Stomach (tissue), 9 donors: ENCODE data around the gene TBC1D30. TPM values are rescaled to one million over a fixed set of nuclear protein-coding genes. Genes with fewer than 3 reads are reported as not detected.

Source experiments
- DNase-seq, 2 donors: peaks; one replicate each; pipeline versions ENCODE4 v3.0.0 to v3.0.0-alpha.2; 2013 to 2019
- H3K27ac ChIP-seq, 5 donors: fragments of 200-600 bp in 4 of 5; sonication (generic) in 4 of 5; one replicate each; pipeline ENCODE4 v1.5.1; 2013 to 2019; ENCODE audit warnings: mild to moderate bottlenecking in 1 of 5, moderate library complexity in 1 of 5
- H3K27me3 ChIP-seq, 3 donors: fragments of 200-600 bp; sonication (generic); one replicate each; pipeline ENCODE4 v1.5.1; 2017 to 2019; ENCODE audit warnings: mixed run types in 1 of 3
- H3K36me3 ChIP-seq, 4 donors: fragments of 200-600 bp; sonication (generic); 1 replicate in 3 of 4; 2 replicates in 1 of 4; pipeline ENCODE4 v1.5.1; 2016 to 2019
- H3K4me1 ChIP-seq, 4 donors: fragments of 200-600 bp; sonication (generic); one replicate each; pipeline ENCODE4 v1.5.1; 2016 to 2019
- H3K4me3 ChIP-seq, 4 donors: fragments of 200-600 bp; sonication (generic) in 3 of 4; one replicate each; pipeline ENCODE4 v1.5.1; 2016 to 2019; ENCODE audit warnings: mild to moderate bottlenecking in 1 of 4
- H3K9me3 ChIP-seq, 4 donors: fragments of 200-600 bp; sonication (generic); one replicate each; pipeline ENCODE4 v1.5.1; 2016 to 2019
- CTCF ChIP-seq, 7 experiments: fragments of 450-650 bp in 4 of 7; fragments of 200-600 bp in 3 of 7; sonication (generic) in 3 of 7; IDR thresholded peaks; one replicate each; pipeline ENCODE4 v1.5.1; 2016 to 2019; ENCODE audit warnings: antibody characterized with exemption in 7 of 7, control low read depth in 2 of 7, mild to moderate bottlenecking in 1 of 7
- EP300 ChIP-seq: sonication (generic); formaldehyde crosslinking; IDR thresholded peaks from one replicate; pipeline ENCODE4 v1.6.1; 2017; ENCODE audit warnings: antibody characterized with exemption
- POLR2A ChIP-seq, 4 donors: fragments of 450-650 bp; IDR thresholded peaks; one replicate each; pipeline ENCODE4 v1.6.1; 2016; ENCODE audit warnings: antibody characterized with exemption in 4 of 4, control low read depth in 2 of 4, mild to moderate bottlenecking in 1 of 4, moderate library complexity in 1 of 4
- POLR2AphosphoS5 ChIP-seq, 3 donors: sonication (generic); formaldehyde crosslinking; IDR thresholded peaks; one replicate each; pipeline ENCODE4 v1.6.1; 2016; ENCODE audit warnings: antibody characterized with exemption in 3 of 3
- WGBS, 5 donors: extraction: QIAGEN DNeasy Blood & Tissue Kit in 3 of 5; methylation state at CpG; one replicate each; pipeline versions ENCODE4 v1.1.5 to v1.1.7; 2013 to 2018; 5-methylcytosine and 5-hydroxymethylcytosine counted together
- intact Hi-C: fragments of 100-400 bp; cut with DNase I; formaldehyde crosslinking; loops from one replicate; pipeline ENCODE4 v1.15.1; 2023; ENCODE audit warnings: low total_unique reads
- polyA plus RNA-seq, 3 donors: library from polyadenylated mRNA; stranded (reverse); fragments of 200-250 nt; gene quantifications; one replicate each; pipeline ENCODE4 v1.2.3, GENCODE V29; 2013
- total RNA-seq, 5 donors: library from RNA; depleted of rRNA; stranded (reverse); fragments of >200 nt; gene quantifications; one replicate each; pipeline versions ENCODE4 v1.1.0 to v1.2.3, GENCODE V29; 2014 to 2016
- donor health status: healthy with polysubstance abuse.
- donor health status: Bipolar disorder and iron deficiency.
- donor health status: healthy.

Gene TBC1D30
- total and polyA plus RNA-seq, 8 donors, result 1.8 to 41.1 (median 8.9) TPM

- intact Hi-C loops, result no loop called here
- H3K4me1 ChIP-seq, result peaks cover 0 to 8% (median 0%) of the 10 kb centered on the region in 4 donors
- no peak overlapping the region for H3K27ac ChIP-seq
- H3K4me3 ChIP-seq, result no peak overlapping the region
- H3K36me3 ChIP-seq, result no peaks in the 10 kb centered on the region
- TF ChIP-seq POLR2AphosphoS5 (IDR thresholded peaks at IDR 0.05), result no peak
- TF ChIP-seq EP300, result no peak
- no peak for TF ChIP-seq POLR2A (IDR thresholded peaks at IDR 0.05)
- H3K9me3 ChIP-seq, result no peaks in the 10 kb centered on the region
- no peaks in the 10 kb centered on the region for H3K27me3 ChIP-seq
- 66 to 76% (median 68%) methylated on average over 3 of the region's 3 CpGs for WGBS, 5 donors
- DNase-seq, result peak in 1 of 2 donors; percentile 33
These were observed 88.2 kb downstream of the TBC1D30 start for GRCh38 chr12:64912516-64913255.

DNA sequence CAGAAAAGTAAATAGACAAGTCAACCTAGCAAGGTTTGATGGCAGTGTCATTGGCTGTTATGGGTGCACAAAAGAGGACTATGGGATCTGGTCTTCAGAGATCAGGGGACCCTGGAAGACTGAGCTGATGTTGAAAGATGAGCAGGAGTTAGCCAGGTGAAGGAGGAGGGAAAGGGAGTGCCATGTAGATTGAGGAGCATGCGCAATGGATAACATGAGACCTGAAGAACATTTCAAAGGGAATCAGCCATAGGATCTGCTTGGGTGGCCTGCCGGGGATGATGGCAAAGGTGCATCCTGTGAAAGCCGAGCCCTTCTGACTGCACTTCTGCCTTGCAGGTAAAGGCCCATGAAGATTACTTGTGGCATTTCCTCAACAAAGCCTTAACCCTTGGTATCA lies 90.8 kb downstream of the TBC1D30 start:
- Histone ChIP-seq H3K9me3 (no peaks in the 10 kb centered on the region), H3K27me3 (no peaks in the 10 kb centered on the region), H3K36me3 (no peaks in the 10 kb centered on the region), H3K27ac (no peak overlapping the region), H3K4me3 (no peak overlapping the region), H3K4me1 (peaks cover 0 to 8% (median 0%) of the 10 kb centered on the region in 4 donors)
- 78 to 93% (median 91%) methylated on average over 3 of the region's 3 CpGs for WGBS, 5 donors
- intact Hi-C loops, result no loop called here
- TF ChIP-seq POLR2A (IDR thresholded peaks at IDR 0.05) (no peak), EP300 (no peak), POLR2AphosphoS5 (IDR thresholded peaks at IDR 0.05) (no peak), CTCF (IDR thresholded peaks at IDR 0.05) (no peak)
- DNase-seq, result no peak

- no peaks in the 10 kb centered on the region for H3K36me3 ChIP-seq
- H3K9me3 ChIP-seq, result no peaks in the 10 kb centered on the region
- no peak overlapping the region for H3K27ac ChIP-seq
- peaks cover 0 to 7% (median 0%) of the 10 kb centered on the region in 4 donors for H3K4me1 ChIP-seq
- intact Hi-C loops, result no loop called here
- peak in 1 of 2 donors; percentile 23 for DNase-seq
- TF ChIP-seq POLR2AphosphoS5 (IDR thresholded peaks at IDR 0.05) (no peak), POLR2A (IDR thresholded peaks at IDR 0.05) (no peak), EP300 (no peak), CTCF (IDR thresholded peaks at IDR 0.05) (no peak)
- 53 to 71% (median 62%) methylated on average over 1 of the region's 1 CpG for WGBS, 5 donors
- no peak overlapping the region for H3K4me3 ChIP-seq
- no peaks in the 10 kb centered on the region for H3K27me3 ChIP-seq
These were observed 92.2 kb downstream of the TBC1D30 start for GRCh38 chr12:64916411-64917261.

GRCh38 chr12:64918344-64918743 lies 93.9 kb downstream of the TBC1D30 start:
- Histone ChIP-seq H3K36me3 (no peaks in the 10 kb centered on the region), H3K27ac (no peak overlapping the region), H3K9me3 (no peaks in the 10 kb centered on the region), H3K4me3 (no peak overlapping the region), H3K4me1 (peaks cover 0 to 4% (median 0%) of the 10 kb centered on the region in 4 donors), H3K27me3 (no peaks in the 10 kb centered on the region)
- TF ChIP-seq EP300, result no peak
- no peak for TF ChIP-seq POLR2A (IDR thresholded peaks at IDR 0.05)
- TF ChIP-seq POLR2AphosphoS5 (IDR thresholded peaks at IDR 0.05), result no peak
- TF ChIP-seq CTCF (IDR thresholded peaks at IDR 0.05), result no peak
- DNase-seq, result no peak
- intact Hi-C loops, result no loop called here
- 92 to 97% (median 95%) methylated on average over 2 of the region's 2 CpGs for WGBS, 5 donors
